ENCODE measurements around the gene HOXA6.

HOXA6 gene

GRCh38 chr7:27107391-27108381 is 39.9 kb downstream of the HOXA6 start:
- no peak for DNase-seq

GRCh38 chr7:27106901-27107240 is 40.7 kb downstream of the HOXA6 start:
- DNase-seq = no peak

GRCh38 chr7:27106181-27106900 is 41.2 kb downstream of the HOXA6 start:
- no peak for DNase-seq

GRCh38 chr7:27105301-27106031 is 42.1 kb downstream of the HOXA6 start:
- DNase-seq = no peak

GRCh38 chr7:27104341-27105058 is 43.1 kb downstream of the HOXA6 start:
- no peak for DNase-seq

GRCh38 chr7:27103489-27104226 is 43.9 kb downstream of the HOXA6 start:
- no peak for DNase-seq

- no peak for DNase-seq
These were observed 44.8 kb downstream of the HOXA6 start, which contains the start of gene HOXA2 for GRCh38 chr7:27102581-27103442. Gene HOXA2, minus strand, starts transcription at chr7:27102683. Its CDS starts 183 bp downstream, at chr7:27102500.

- no peak for DNase-seq
These were observed 45.5 kb downstream of the HOXA6 start for GRCh38 chr7:27101957-27102580.

GRCh38 chr7:27101171-27101956 is 46.2 kb downstream of the HOXA6 start:
- DNase-seq = no peak

- DNase-seq = no peak
These were observed 46.8 kb downstream of the HOXA6 start for GRCh38 chr7:27100694-27101170.

- no peak for DNase-seq
These were observed 47.9 kb downstream of the HOXA6 start for GRCh38 chr7:27099453-27100370.

- no peak for DNase-seq
These were observed 48.8 kb downstream of the HOXA6 start for GRCh38 chr7:27098578-27099451.

GRCh38 chr7:27097686-27098577 is 49.6 kb downstream of the HOXA6 start:
- DNase-seq = no peak

- DNase-seq = no peak
These were observed 50.6 kb downstream of the HOXA6 start for GRCh38 chr7:27096768-27097514.

Data from fibroblast of skin of scalp (primary cell).